ENCODE measurements around the gene GUCY1B1.

GRCh38 chr4:155724731-155725130 lies 34.1 kb upstream of the GUCY1B1 start:
- TF ChIP-seq EZH2 (IDR thresholded peaks at IDR 0.05; ENCODE audit: low read depth) (no peak), CTCF (conservative IDR thresholded peaks at IDR 0.05) (no peak)

Measured in PC-9 (cell line).